B cell (primary cell): Measurements from ENCODE around the gene OR5B12. TPM values are rescaled to one million over a fixed set of nuclear protein-coding genes. Genes with fewer than 3 reads are reported as not detected.

Source experiments
- ATAC-seq: fragments of 200-7000 bp; cut with Tn5 transposase; one replicate; pipeline ENCODE4 v1.10.0; 2021; ENCODE audit warnings: low read depth, mild to moderate bottlenecking, moderate number of reproducible peaks, moderate library complexity
- CTCF ChIA-PET: fragments of 350-600 bp; sonication (Branson Sonifier 250); formaldehyde crosslinking; loops from one replicate; lab custom pipeline; 2021; ENCODE audit warnings: antibody characterized with exemption, inconsistent platforms; lab: Charles Lee
- POLR2A ChIA-PET: fragments of 350-600 bp; sonication (Branson Sonifier 250); formaldehyde crosslinking; loops from one replicate; lab custom pipeline; 2021; ENCODE audit warnings: antibody characterized with exemption; lab: Charles Lee
- DNase-seq: peaks from one replicate; pipeline ENCODE4 v3.0.0; 2013
- H2AFZ ChIP-seq: 2 replicates; pipeline ENCODE4 v1.6.1; 2012; ENCODE audit warnings: mild to moderate bottlenecking, low read depth, low read length; ENCODE audit not compliant: insufficient read depth, poor library complexity, severe bottlenecking
- H3K27ac ChIP-seq, 2 donors: 1 replicate in 1 of 2; 2 replicates in 1 of 2; pipeline ENCODE4 v1.5.1; 2012 to 2013; ENCODE audit warnings: low read length in 2 of 2, mild to moderate bottlenecking in 2 of 2, moderate library complexity in 1 of 2
- H3K27me3 ChIP-seq, 4 experiments: fragments of 200-600 bp in 1 of 4; sonication (generic) in 1 of 4; replicated peaks in 1 of 4; 1 replicate in 2 of 4; 2 replicates in 2 of 4; pipeline versions ENCODE4 v1.6.1 to v1.7.0; 2013 to 2016; ENCODE audit warnings: low read length in 3 of 4, mild to moderate bottlenecking in 2 of 4, mixed read lengths in 1 of 4, moderate library complexity in 1 of 4; ENCODE audit not compliant: insufficient read depth in 4 of 4, control insufficient read depth in 3 of 4; ENCODE audit errors: control extremely low read depth in 1 of 4
- H3K36me3 ChIP-seq, 2 experiments: replicated peaks in 1 of 2; 1 replicate in 1 of 2; 2 replicates in 1 of 2; pipeline versions ENCODE4 v1.6.1 to v1.7.1; 2013; ENCODE audit warnings: low read length in 1 of 2; ENCODE audit not compliant: insufficient read depth in 2 of 2, control insufficient read depth in 1 of 2; ENCODE audit errors: control extremely low read depth in 1 of 2, extremely low read depth in 1 of 2
- H3K4me1 ChIP-seq, 2 donors: fragments of 200-600 bp in 1 of 2; sonication (generic) in 1 of 2; 1 replicate in 1 of 2; 2 replicates in 1 of 2; pipeline versions ENCODE4 v1.5.1 to v1.6.1; 2013 to 2017; ENCODE audit warnings: low read length in 2 of 2; ENCODE audit not compliant: control insufficient read depth in 2 of 2, insufficient read depth in 2 of 2
- H3K4me2 ChIP-seq: replicated peaks from 2 replicates; pipeline ENCODE3; 2012; ENCODE audit warnings: mild to moderate bottlenecking, low read depth, low read length; ENCODE audit not compliant: poor library complexity, severe bottlenecking
- H3K4me3 ChIP-seq, 5 experiments: fragments of 200-600 bp in 1 of 5; sonication (generic) in 1 of 5; 1 replicate in 3 of 5; 2 replicates in 2 of 5; pipeline versions ENCODE4 v1.5.1 to v1.7.0; 2011 to 2016; ENCODE audit warnings: low read length in 4 of 5, mild to moderate bottlenecking in 4 of 5, low read depth in 2 of 5, control low read depth in 1 of 5, moderate library complexity in 1 of 5; ENCODE audit not compliant: insufficient read depth in 1 of 5; ENCODE audit errors: control extremely low read depth in 1 of 5, extremely low read depth in 1 of 5
- H3K79me2 ChIP-seq: fragments of 200-600 bp; sonication (generic); one replicate; pipeline ENCODE4 v1.6.0; 2016; ENCODE audit warnings: low read length; ENCODE audit not compliant: control insufficient read depth, insufficient read depth
- H3K9ac ChIP-seq: fragments of 200-600 bp; sonication (generic); 2 replicates; pipeline ENCODE4 v1.6.1; 2017; ENCODE audit warnings: mild to moderate bottlenecking, low read length, moderate library complexity
- H3K9me3 ChIP-seq, 3 donors: one replicate each; pipeline versions ENCODE4 v1.6.1 to v1.7.1; 2013; ENCODE audit warnings: low read length in 2 of 3; ENCODE audit not compliant: control insufficient read depth in 2 of 3, insufficient read depth in 1 of 3; ENCODE audit errors: control extremely low read depth in 1 of 3
- H4K20me1 ChIP-seq: 2 replicates; pipeline ENCODE4 v1.6.0; 2012; ENCODE audit warnings: mild to moderate bottlenecking, low read length; ENCODE audit not compliant: insufficient read depth, control insufficient read depth, poor library complexity, severe bottlenecking
- H3K27ac Mint-ChIP-seq: one replicate; pipeline ENCODE4 v1.8.0; 2021; ENCODE audit warnings: mixed read lengths
- H3K27me3 Mint-ChIP-seq: one replicate; pipeline ENCODE4 v1.8.0; 2021; ENCODE audit warnings: mixed read lengths
- H3K4me1 Mint-ChIP-seq: one replicate; pipeline ENCODE4 v1.8.0; 2021; ENCODE audit warnings: mixed read lengths
- H3K4me3 Mint-ChIP-seq: one replicate; pipeline ENCODE4 v1.8.0; 2021; ENCODE audit warnings: mixed read lengths
- H3K9me3 Mint-ChIP-seq: one replicate; pipeline ENCODE4 v1.8.0; 2022; ENCODE audit warnings: mixed read lengths; ENCODE audit not compliant: insufficient read depth
- CTCF ChIP-seq: fragments of 200-600 bp; IDR thresholded peaks from one replicate; pipeline ENCODE4 v1.8.0; 2022; ENCODE audit warnings: antibody characterized with exemption, mild to moderate bottlenecking
- EZH2 ChIP-seq: IDR thresholded peaks from 2 replicates; pipeline ENCODE4 v1.6.1; 2012; ENCODE audit warnings: borderline replicate concordance, low read depth, mild to moderate bottlenecking, moderate library complexity, low read length; ENCODE audit not compliant: insufficient read depth, poor library complexity, severe bottlenecking
- WGBS: methylation state at CpG from one replicate; pipeline ENCODE4 v1.1.5; 2013; ENCODE audit warnings: missing lambda C conversion rate; ENCODE audit not compliant: insufficient coverage; 5-methylcytosine and 5-hydroxymethylcytosine counted together
- intact Hi-C: fragments of 100-400 bp; cut with micrococcal nuclease; formaldehyde crosslinking; loops from one replicate; pipeline ENCODE4 v1.10.0; 2022
- polyA plus RNA-seq: library from polyadenylated mRNA; depleted of rRNA; stranded (reverse); fragments of >200 nt; gene quantifications from 2 replicates; pipeline ENCODE4 v1.2.3, GENCODE V29; 2012
- total RNA-seq, 2 donors: library from RNA; stranded (reverse); fragments of 120-200 nt in 1 of 2; gene quantifications; 1 replicate in 1 of 2; 2 replicates in 1 of 2; pipeline versions ENCODE4 v1.2.3 to v1.2.4, GENCODE V29; 2013 to 2022

The OR5B12 gene
- total and polyA plus RNA-seq, 2 donors (not counting 1 experiment from before 2014, with no cell fraction given), result not detected

GRCh38 chr11:58465690-58466089 lies 23.7 kb upstream of the OR5B12 start:
- H3K9me3 Mint-ChIP-seq, result no peaks in the 10 kb centered on the region
- no peaks in the 10 kb centered on the region for H3K4me1 Mint-ChIP-seq
- TF ChIP-seq EZH2 (no peak), CTCF (no peak)
- H3K9ac ChIP-seq, result no peak overlapping the region
- H3K4me3 ChIP-seq, result no peak overlapping the region
- H3K27me3 Mint-ChIP-seq, result no peaks in the 10 kb centered on the region
- H3K36me3 ChIP-seq, result no peaks in the 10 kb centered on the region
- no peak overlapping the region for H3K27ac ChIP-seq
- no peaks in the 10 kb centered on the region for H3K79me2 ChIP-seq
- H3K4me2 ChIP-seq, result no peak overlapping the region
- ChIA-PET CTCF (no interaction called here), POLR2A (no interaction called here)
- no peak overlapping the region for H3K27ac Mint-ChIP-seq
- peaks cover 0 to 3% (median 2%) of the 10 kb centered on the region in 3 donors for H3K9me3 ChIP-seq
- DNase-seq (no peak), ATAC-seq (no peak)
- H3K4me3 Mint-ChIP-seq, result no peak overlapping the region
- H3K4me1 ChIP-seq, result no peaks in the 10 kb centered on the region
- intact Hi-C loops, result no loop called here
- no CpG with 5 or more reads among the region's 3 CpGs for WGBS
- H2AFZ ChIP-seq, result no peak overlapping the region
- H3K27me3 ChIP-seq, result no peaks in the 10 kb centered on the region
- H4K20me1 ChIP-seq, result no peaks in the 10 kb centered on the region

GRCh38 chr11:58451585-58451984 lies 9.5 kb upstream of the OR5B12 start:
- no peak overlapping the region for H3K4me3 Mint-ChIP-seq
- ChIA-PET POLR2A (no interaction called here), CTCF (no interaction called here)
- H3K4me1 Mint-ChIP-seq, result no peaks in the 10 kb centered on the region
- WGBS, result no CpG with 5 or more reads among the region's 3 CpGs
- peaks cover 4% of the 10 kb centered on the region for H3K9me3 Mint-ChIP-seq
- Histone ChIP-seq H3K9ac (no peak overlapping the region), H3K9me3 (peaks cover 0 to under 1% (median 0%) of the 10 kb centered on the region in 3 donors), H2AFZ (no peak overlapping the region), H3K27ac (no peak overlapping the region), H3K27me3 (no peaks in the 10 kb centered on the region), H3K4me1 (no peaks in the 10 kb centered on the region), H3K4me3 (no peak overlapping the region), H3K4me2 (no peak overlapping the region), H3K79me2 (no peaks in the 10 kb centered on the region), H3K36me3 (no peaks in the 10 kb centered on the region), H4K20me1 (no peaks in the 10 kb centered on the region)
- ATAC-seq (no peak), DNase-seq (no peak)
- peaks cover 25% of the 10 kb centered on the region for H3K27me3 Mint-ChIP-seq
- H3K27ac Mint-ChIP-seq, result no peak overlapping the region
- intact Hi-C loops, result no loop called here
- no peak for TF ChIP-seq CTCF
- no peak for TF ChIP-seq EZH2
